RWPE1 (cell line): ENCODE measurements around the gene CCDC88A.
A peak's percentile ranks its signal among the peaks of the same experiment; 100 is the strongest.

ENCODE experiments used
- CTCF ChIA-PET: fragments of 350-600 bp; sonication (Branson Sonifier 250); formaldehyde crosslinking; extraction: SDS; loops from one replicate; lab custom pipeline; 2021; lab: Yijun Ruan, JAX
- POLR2A ChIA-PET: fragments of 400-600 bp; formaldehyde crosslinking; extraction: SDS; loops from one replicate; lab custom pipeline; 2020; ENCODE audit warnings: antibody characterized with exemption; ENCODE audit not compliant: low non-redundant PET; lab: Yijun Ruan, JAX
- DNase-seq: peaks from one replicate; pipeline ENCODE4 v3.0.0; 2012; ENCODE audit warnings: low spot score
- H3K27ac ChIP-seq: fragments of 450-650 bp; 2 replicates; pipeline ENCODE4 v1.5.1; 2017
- TF ChIP-seq, protein P1 (sequence below): fragments of 450-650 bp; conservative IDR thresholded peaks from 2 replicates; pipeline ENCODE4 v1.5.1; 2017; ENCODE audit warnings: low read depth, mild to moderate bottlenecking

Gene CCDC88A, protein sequence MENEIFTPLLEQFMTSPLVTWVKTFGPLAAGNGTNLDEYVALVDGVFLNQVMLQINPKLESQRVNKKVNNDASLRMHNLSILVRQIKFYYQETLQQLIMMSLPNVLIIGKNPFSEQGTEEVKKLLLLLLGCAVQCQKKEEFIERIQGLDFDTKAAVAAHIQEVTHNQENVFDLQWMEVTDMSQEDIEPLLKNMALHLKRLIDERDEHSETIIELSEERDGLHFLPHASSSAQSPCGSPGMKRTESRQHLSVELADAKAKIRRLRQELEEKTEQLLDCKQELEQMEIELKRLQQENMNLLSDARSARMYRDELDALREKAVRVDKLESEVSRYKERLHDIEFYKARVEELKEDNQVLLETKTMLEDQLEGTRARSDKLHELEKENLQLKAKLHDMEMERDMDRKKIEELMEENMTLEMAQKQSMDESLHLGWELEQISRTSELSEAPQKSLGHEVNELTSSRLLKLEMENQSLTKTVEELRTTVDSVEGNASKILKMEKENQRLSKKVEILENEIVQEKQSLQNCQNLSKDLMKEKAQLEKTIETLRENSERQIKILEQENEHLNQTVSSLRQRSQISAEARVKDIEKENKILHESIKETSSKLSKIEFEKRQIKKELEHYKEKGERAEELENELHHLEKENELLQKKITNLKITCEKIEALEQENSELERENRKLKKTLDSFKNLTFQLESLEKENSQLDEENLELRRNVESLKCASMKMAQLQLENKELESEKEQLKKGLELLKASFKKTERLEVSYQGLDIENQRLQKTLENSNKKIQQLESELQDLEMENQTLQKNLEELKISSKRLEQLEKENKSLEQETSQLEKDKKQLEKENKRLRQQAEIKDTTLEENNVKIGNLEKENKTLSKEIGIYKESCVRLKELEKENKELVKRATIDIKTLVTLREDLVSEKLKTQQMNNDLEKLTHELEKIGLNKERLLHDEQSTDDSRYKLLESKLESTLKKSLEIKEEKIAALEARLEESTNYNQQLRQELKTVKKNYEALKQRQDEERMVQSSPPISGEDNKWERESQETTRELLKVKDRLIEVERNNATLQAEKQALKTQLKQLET (N-terminal part only)

DNA sequence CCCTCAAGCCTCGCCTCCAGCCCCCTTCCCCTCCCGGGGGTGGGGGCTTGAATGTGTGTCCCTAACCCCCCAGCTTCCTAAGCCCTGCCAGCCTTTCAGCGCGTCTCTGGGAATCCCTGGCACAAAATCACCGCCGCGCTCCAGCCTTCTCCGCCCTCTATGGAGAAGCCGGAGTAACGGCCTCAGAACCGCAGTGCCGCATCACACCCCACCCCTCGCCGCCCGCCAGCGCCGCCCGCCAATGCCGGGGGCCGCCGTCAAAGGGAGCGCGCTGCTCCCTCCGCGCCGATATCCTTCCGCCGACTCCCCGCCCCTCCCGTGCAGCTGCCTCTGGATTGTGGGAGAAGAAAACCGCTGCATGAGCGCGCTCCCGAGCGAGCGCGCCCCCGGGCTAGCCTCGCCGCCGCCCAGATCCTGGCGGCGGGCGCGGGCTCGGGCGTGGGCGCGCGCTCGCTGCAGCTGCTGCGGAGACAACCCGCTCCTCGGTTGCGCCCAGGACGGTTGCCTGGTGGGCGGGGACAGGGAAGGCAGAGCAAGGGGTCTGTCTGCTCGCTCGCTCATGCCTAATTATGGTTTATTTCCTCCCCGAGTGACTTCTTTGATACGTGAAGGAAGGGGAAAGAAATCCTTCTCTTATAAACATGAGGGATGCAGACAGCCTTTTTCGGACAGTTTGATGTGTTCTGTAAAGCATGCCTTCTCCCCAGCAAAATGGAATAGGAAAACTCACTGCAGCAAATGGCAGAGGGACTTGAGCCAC, at the start of gene CCDC88A:
CCDC88A (minus strand) TSS at position 178 of the 760 bp plus-strand sequence. CDS start 777 bp downstream, outside the sequence.
- ChIA-PET POLR2A (interaction anchor here (0.5 to 0.6 kb wide), 3 partner anchors 18 to 205 kb away, joined by 3 to 4 read pairs (median 4); no protein-coding TSS in a partner anchor), CTCF (interaction anchor here (0.6 to 0.7 kb wide), 2 partner anchors 91 to 869 kb away, joined by 3 read pairs; no protein-coding TSS in a partner anchor)
- TF ChIP-seq, protein P1, sequence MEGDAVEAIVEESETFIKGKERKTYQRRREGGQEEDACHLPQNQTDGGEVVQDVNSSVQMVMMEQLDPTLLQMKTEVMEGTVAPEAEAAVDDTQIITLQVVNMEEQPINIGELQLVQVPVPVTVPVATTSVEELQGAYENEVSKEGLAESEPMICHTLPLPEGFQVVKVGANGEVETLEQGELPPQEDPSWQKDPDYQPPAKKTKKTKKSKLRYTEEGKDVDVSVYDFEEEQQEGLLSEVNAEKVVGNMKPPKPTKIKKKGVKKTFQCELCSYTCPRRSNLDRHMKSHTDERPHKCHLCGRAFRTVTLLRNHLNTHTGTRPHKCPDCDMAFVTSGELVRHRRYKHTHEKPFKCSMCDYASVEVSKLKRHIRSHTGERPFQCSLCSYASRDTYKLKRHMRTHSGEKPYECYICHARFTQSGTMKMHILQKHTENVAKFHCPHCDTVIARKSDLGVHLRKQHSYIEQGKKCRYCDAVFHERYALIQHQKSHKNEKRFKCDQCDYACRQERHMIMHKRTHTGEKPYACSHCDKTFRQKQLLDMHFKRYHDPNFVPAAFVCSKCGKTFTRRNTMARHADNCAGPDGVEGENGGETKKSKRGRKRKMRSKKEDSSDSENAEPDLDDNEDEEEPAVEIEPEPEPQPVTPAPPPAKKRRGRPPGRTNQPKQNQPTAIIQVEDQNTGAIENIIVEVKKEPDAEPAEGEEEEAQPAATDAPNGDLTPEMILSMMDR: no peak
- peak; percentile 89 for DNase-seq
- peak within 1 kb of the TSS; percentile 95 for H3K27ac ChIP-seq

DNA sequence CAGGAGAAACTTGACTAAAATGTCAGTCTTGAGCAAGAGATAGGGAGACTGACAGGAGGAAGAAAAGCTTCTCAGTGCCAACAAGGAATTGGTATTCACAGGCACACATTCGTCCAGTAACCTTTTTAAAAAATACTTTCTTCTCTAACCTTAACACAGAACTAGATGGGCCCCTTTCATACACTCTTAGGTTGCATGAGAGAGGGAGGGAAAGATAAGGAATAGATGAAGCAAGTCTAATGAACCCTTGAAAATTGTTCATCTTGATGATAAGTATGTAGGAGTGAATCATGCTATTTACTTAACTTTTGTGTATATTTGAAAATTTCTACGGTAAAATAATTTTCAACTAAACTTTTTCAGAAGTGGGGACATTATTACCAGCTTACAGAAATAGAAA, 42.0 kb upstream of the CCDC88A start:
- TF ChIP-seq, protein P1: no peak
- no peak overlapping the region for H3K27ac ChIP-seq
- ChIA-PET CTCF (no interaction called here), POLR2A (no interaction called here)
- DNase-seq: no peak

DNA sequence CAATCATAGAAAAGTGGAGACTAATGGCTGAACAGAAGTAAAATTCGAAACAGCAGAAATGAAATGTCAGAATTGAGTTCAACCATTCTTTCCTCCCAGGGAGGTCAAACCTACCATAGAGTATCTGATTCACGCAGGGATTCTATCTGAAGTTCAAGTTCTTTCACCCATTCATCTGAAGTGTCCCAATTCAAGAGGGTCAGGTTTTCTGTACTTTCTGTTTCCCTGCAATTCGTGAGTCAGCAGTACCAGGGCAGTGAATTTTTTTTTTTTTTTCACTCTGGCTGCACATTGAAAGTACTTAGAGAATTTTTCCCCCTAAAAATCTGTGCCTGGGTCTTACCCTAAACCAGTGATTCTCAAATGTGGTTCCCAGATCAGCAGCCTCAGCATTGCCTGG, 40.9 kb upstream of the CCDC88A start:
- no peak overlapping the region for H3K27ac ChIP-seq
- CTCF ChIA-PET: no interaction called here
- DNase-seq: peak; percentile 20
- TF ChIP-seq, protein P1: no peak
- POLR2A ChIA-PET: no interaction called here

DNA sequence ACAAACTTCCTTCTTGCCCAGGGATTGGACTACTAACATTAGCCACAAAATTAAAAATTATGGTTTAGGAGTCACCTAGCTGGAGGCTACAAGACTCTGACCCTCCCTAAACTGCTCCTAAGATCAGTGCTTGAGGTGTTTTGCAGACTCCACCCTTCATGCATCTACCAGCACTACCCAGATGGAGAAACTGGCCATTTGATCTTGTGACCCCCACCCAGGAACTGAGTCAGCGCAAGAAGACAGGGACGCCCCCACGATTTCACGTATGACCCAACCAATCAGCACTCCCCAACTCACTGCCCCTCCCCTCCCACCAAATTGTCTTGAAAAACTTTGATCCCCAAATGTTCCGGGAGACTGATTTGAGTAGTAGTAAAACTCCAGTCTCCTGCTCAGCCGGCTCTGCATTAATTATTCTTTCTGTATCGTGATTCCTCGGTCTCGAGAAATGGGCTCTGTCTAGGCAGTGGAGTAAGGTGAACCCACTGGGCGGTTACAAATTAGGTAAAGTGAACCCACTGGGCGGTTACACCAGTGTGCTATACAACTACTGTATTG, 40.1 kb upstream of the CCDC88A start:
- DNase-seq: no peak
- TF ChIP-seq, protein P1: no peak
- ChIA-PET POLR2A (no interaction called here), CTCF (no interaction called here)
- no peak overlapping the region for H3K27ac ChIP-seq

DNA sequence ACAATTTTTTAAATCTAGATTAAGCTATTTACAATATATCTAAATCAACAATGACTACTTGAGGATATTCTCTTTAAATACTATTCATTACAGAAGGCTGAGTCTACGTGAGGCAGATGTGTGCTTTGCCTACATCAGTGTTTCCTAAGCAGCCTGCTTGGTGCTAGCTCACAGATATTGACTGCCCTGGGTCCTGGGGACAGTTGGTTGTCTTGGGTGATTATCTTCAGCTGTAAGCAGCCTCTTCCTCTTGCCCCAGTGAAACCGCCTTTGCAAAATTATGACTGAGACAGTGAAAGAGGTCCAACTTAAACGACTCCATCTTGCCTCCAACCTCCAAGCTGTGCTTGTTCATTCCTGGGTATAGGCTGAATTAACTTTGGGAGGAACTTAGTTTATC, 39.6 kb upstream of the CCDC88A start:
- TF ChIP-seq, protein P1: no peak
- ChIA-PET POLR2A (no interaction called here), CTCF (no interaction called here)

More for the DNA sequence above, 39.6 kb upstream of the CCDC88A start:
- H3K27ac ChIP-seq: no peak overlapping the region
- no peak for DNase-seq
